HepG2 (cell line): ENCODE data around the gene SPC24. TPM values are rescaled to one million over a fixed set of nuclear protein-coding genes. Genes with fewer than 3 reads are reported as not detected.

Source experiments
- ATAC-seq: fragments of 200-7000 bp; cut with Tn5 transposase; 3 replicates; pipeline ENCODE4 v1.9.1; 2020; ENCODE audit warnings: mild to moderate bottlenecking, moderate library complexity
- BruUV-seq: library from RNA; stranded (reverse); fragments of 400-500 nt; replicated peaks from 2 replicates; lab custom pipeline; 2021; lab: Mats Ljungman, UMichigan
- CTCF ChIA-PET: fragments of 300-600 bp; formaldehyde crosslinking; extraction: SDS; loops from one replicate; lab custom pipeline; 2021; ENCODE audit warnings: low total read pairs, inconsistent platforms, low intra/inter-chr PET ratio; lab: Yijun Ruan, JAX
- POLR2A ChIA-PET: fragments of 350-600 bp; sonication (Branson Sonifier 250); formaldehyde crosslinking; loops from one replicate; lab custom pipeline; 2020; ENCODE audit warnings: antibody characterized with exemption, inconsistent platforms; lab: Yijun Ruan, JAX
- DNase-seq: peaks from one replicate; pipeline ENCODE4 v3.0.0-alpha.2; 2015; ENCODE audit warnings: low spot score
- FAIRE-seq: peaks from 3 replicates; lab custom pipeline; 2011; peaks lifted over from hg19 to GRCh38; lab: Jason Lieb, UNC
- H2AFZ ChIP-seq: one replicate; pipeline ENCODE4 v1.6.1; 2011; ENCODE audit warnings: low read length, inconsistent platforms
- H3K27ac ChIP-seq: fragments of 300-600 bp; 3 replicates; pipeline ENCODE4 v1.8.0; 2011; ENCODE audit warnings: mixed run types, mild to moderate bottlenecking, mixed read lengths, low read length, inconsistent platforms; ENCODE audit not compliant: insufficient read depth; ENCODE audit errors: extremely low read length
- H3K27me3 ChIP-seq, 2 experiments: fragments of 200-600 bp in 1 of 2; 2 replicates in 1 of 2; 3 replicates in 1 of 2; pipeline versions ENCODE4 v1.6.0 to v1.8.0; 2011; ENCODE audit warnings: low read length in 2 of 2, mild to moderate bottlenecking in 2 of 2, moderate library complexity in 2 of 2, inconsistent platforms in 1 of 2; ENCODE audit not compliant: insufficient read depth in 2 of 2, control insufficient read depth in 1 of 2
- H3K36me3 ChIP-seq, 2 experiments: fragments of 200-600 bp in 1 of 2; replicated peaks in 1 of 2; 2 replicates in 1 of 2; 3 replicates in 1 of 2; pipeline versions ENCODE4 v1.5.1 to v1.8.0; 2011; ENCODE audit warnings: low read length in 2 of 2, inconsistent platforms in 1 of 2; ENCODE audit not compliant: insufficient read depth in 2 of 2, control insufficient read depth in 1 of 2
- H3K4me1 ChIP-seq: 2 replicates; pipeline ENCODE4 v1.5.1; 2012; ENCODE audit warnings: low read length, inconsistent platforms; ENCODE audit not compliant: insufficient read depth
- H3K4me2 ChIP-seq: 2 replicates; pipeline ENCODE4 v1.6.0; 2011; ENCODE audit warnings: low read depth, low read length, inconsistent platforms
- H3K4me3 ChIP-seq, 3 experiments: fragments of 200-600 bp in 1 of 3; sonication (generic), shearing (Covaris generic) in 1 of 3; replicated peaks in 1 of 3; 2 replicates each; pipeline ENCODE4 v1.5.1; 2011 to 2016; ENCODE audit warnings: low read length in 3 of 3, inconsistent platforms in 2 of 3, low read depth in 2 of 3, mild to moderate bottlenecking in 2 of 3, control low read depth in 1 of 3, mixed read lengths in 1 of 3; ENCODE audit not compliant: insufficient read depth in 1 of 3
- H3K79me2 ChIP-seq: one replicate; pipeline ENCODE4 v1.6.1; 2011; ENCODE audit warnings: low read length, inconsistent platforms; ENCODE audit not compliant: insufficient read depth
- H3K9ac ChIP-seq: 2 replicates; pipeline ENCODE4 v1.6.0; 2011; ENCODE audit warnings: mild to moderate bottlenecking, low read depth, low read length, inconsistent platforms; ENCODE audit not compliant: insufficient read depth
- H3K9me3 ChIP-seq: 2 replicates; pipeline ENCODE4 v1.5.1; 2012; ENCODE audit warnings: mild to moderate bottlenecking, low read length
- H4K20me1 ChIP-seq: 2 replicates; pipeline ENCODE4 v1.6.0; 2011; ENCODE audit warnings: inconsistent platforms, mild to moderate bottlenecking, low read length, moderate library complexity; ENCODE audit not compliant: insufficient read depth
- CHD2 ChIP-seq: IDR thresholded peaks from 2 replicates; pipeline ENCODE4 v1.6.1; 2011; ENCODE audit warnings: low read depth, low read length, improper control_type of control experiment
- EHMT2 ChIP-seq: fragments of 200-600 bp; sonication (generic); IDR thresholded peaks from 2 replicates; pipeline ENCODE4 v1.7.0; 2017; ENCODE audit warnings: antibody characterized with exemption, low read depth, low read length, borderline replicate concordance
- FOXP4 ChIP-seq: sonication (generic); formaldehyde crosslinking; IDR thresholded peaks from 2 replicates; pipeline ENCODE4 v1.4.0; 2020; ENCODE audit warnings: missing genetic modification reagents
- GLMP ChIP-seq: sonication (generic); formaldehyde crosslinking; IDR thresholded peaks from 2 replicates; pipeline ENCODE4 v1.9.0; 2021; ENCODE audit warnings: missing genetic modification reagents, mild to moderate bottlenecking, borderline replicate concordance
- HINFP ChIP-seq: sonication (generic); formaldehyde crosslinking; IDR thresholded peaks from 2 replicates; pipeline ENCODE4 v1.4.0; 2020; ENCODE audit warnings: low read depth, mild to moderate bottlenecking, missing genetic modification reagents
- IKZF4 ChIP-seq: sonication (generic); formaldehyde crosslinking; IDR thresholded peaks from 2 replicates; pipeline ENCODE4 v1.5.1; 2020; ENCODE audit warnings: borderline replicate concordance, mild to moderate bottlenecking, low read depth, missing genetic modification reagents; ENCODE audit errors: not compliant biosample characterization
- NKX3-1 ChIP-seq: sonication (generic); formaldehyde crosslinking; IDR thresholded peaks from 2 replicates; pipeline ENCODE4 v1.5.0; 2020; ENCODE audit warnings: missing genetic modification reagents
- PHF5A ChIP-seq: IDR thresholded peaks from one replicate; pipeline ENCODE4 v1.6.1; 2018; ENCODE audit warnings: low read depth, missing genetic modification reagents; ENCODE audit not compliant: unreplicated experiment
- POLR2A ChIP-seq, 2 experiments: IDR thresholded peaks; 2 replicates each; pipeline ENCODE4 v1.6.1; 2011; ENCODE audit warnings: low read depth in 2 of 2, low read length in 2 of 2, mild to moderate bottlenecking in 1 of 2, moderate library complexity in 1 of 2; ENCODE audit not compliant: insufficient read depth in 1 of 2
- POLR2G ChIP-seq: fragments of 200-400 bp; formaldehyde crosslinking; IDR thresholded peaks from 2 replicates; pipeline ENCODE4 v1.6.1; 2018; ENCODE audit warnings: mild to moderate bottlenecking, low read depth, low read length, moderate library complexity
- RBM22 ChIP-seq: fragments of 200-400 bp; formaldehyde crosslinking; optimal IDR thresholded peaks from 2 replicates; pipeline ENCODE3; 2017; ENCODE audit warnings: mild to moderate bottlenecking, low read length, moderate library complexity
- RNF2 ChIP-seq: fragments of 450-650 bp; conservative IDR thresholded peaks from 2 replicates; pipeline ENCODE4 v1.6.1; 2016; ENCODE audit warnings: low read depth
- THRA ChIP-seq: sonication (generic); formaldehyde crosslinking; IDR thresholded peaks from 2 replicates; pipeline ENCODE4 v1.4.0; 2020; ENCODE audit warnings: missing genetic modification reagents, borderline replicate concordance
- ZBTB38 ChIP-seq: sonication (generic); formaldehyde crosslinking; IDR thresholded peaks from 2 replicates; pipeline ENCODE4 v1.5.1; 2020; ENCODE audit warnings: mild to moderate bottlenecking, missing genetic modification reagents
- ZNF234 ChIP-seq: sonication (generic); formaldehyde crosslinking; conservative IDR thresholded peaks from 2 replicates; pipeline ENCODE4 v1.5.1; 2020; ENCODE audit warnings: mild to moderate bottlenecking, missing genetic modification reagents
- ZNF720 ChIP-seq: sonication (generic); formaldehyde crosslinking; IDR thresholded peaks from 2 replicates; pipeline ENCODE4 v1.4.0; 2020; ENCODE audit warnings: missing genetic modification reagents
- ZNF768 ChIP-seq: sonication (generic); formaldehyde crosslinking; IDR thresholded peaks from 2 replicates; pipeline ENCODE4 v1.4.0; 2020; ENCODE audit warnings: missing genetic modification reagents
- ZSCAN29 ChIP-seq: sonication (generic); formaldehyde crosslinking; conservative IDR thresholded peaks from 2 replicates; pipeline ENCODE4 v1.4.0; 2020; ENCODE audit warnings: mild to moderate bottlenecking, missing genetic modification reagents
- WGBS: methylation state at CpG from one replicate; pipeline ENCODE4 v1.1.6; 2017; ENCODE audit warnings: low lambda C conversion rate; 5-methylcytosine and 5-hydroxymethylcytosine counted together
- in situ Hi-C: cut with HindIII; loops from 2 replicates; pipeline ENCODE4 v1.10.0; 2017; ENCODE audit warnings: low pct_unique_long_range_greater_than_20kb; ENCODE audit not compliant: extremely low pct_ligation_motif_present
- intact Hi-C: fragments of 100-400 bp; cut with micrococcal nuclease; formaldehyde crosslinking; loops from one replicate; pipeline ENCODE4 v1.10.0; 2022; ENCODE audit not compliant: unreplicated experiment
- polyA plus RNA-seq, 8 experiments: library from polyadenylated mRNA; depleted of rRNA in 3 of 8; stranded (reverse) in 7 of 8; unstranded in 1 of 8; fragments of >200 nt; fragmentation: Illumina TruSeq in 4 of 8; extraction: Trizol in 4 of 8; gene quantifications; 2 replicates each; pipeline versions ENCODE4 v1.2.1 to v1.2.3, GENCODE V29; 2011 to 2016; ENCODE audit warnings: low read depth in 4 of 8, missing spikeins in 1 of 8, mixed read lengths in 1 of 8; ENCODE audit not compliant: insufficient read depth in 1 of 8
- total RNA-seq, 5 experiments: library from RNA; depleted of rRNA; stranded (reverse); fragments of >200 nt; fragmentation: Illumina TruSeq; extraction: Trizol; gene quantifications; 2 replicates each; pipeline ENCODE4 v1.2.3, GENCODE V29; 2016; ENCODE audit warnings: low read depth in 1 of 5

The SPC24 gene
- total and polyA plus RNA-seq, 2 of the 13 experiments (the other 11 are each of a cell fraction or from before 2014, with no cell fraction given) = 10.0 to 46.2 TPM

GRCh38 chr19:11106477-11106876, 49.1 kb downstream of the SPC24 start (continued):
- no peak for TF ChIP-seq IKZF4 (CRISPR knock-in tag)
- peak; percentile 64 for TF ChIP-seq RBM22

GRCh38 chr19:11105014-11105636, 50.5 kb downstream of the SPC24 start:
- ChIA-PET POLR2A (no interaction called here), CTCF (no interaction called here)
- H3K9ac ChIP-seq = no peak overlapping the region
- no peak overlapping the region for H2AFZ ChIP-seq
- no peak overlapping the region for H3K27ac ChIP-seq
- H3K27me3 ChIP-seq = no peaks in the 10 kb centered on the region; a peak in 1 of 5 replicates
- H3K4me3 ChIP-seq = no peak overlapping the region
- no peaks in the 10 kb centered on the region for H3K9me3 ChIP-seq
- FAIRE-seq = no peak
- in situ Hi-C loops (no loop called here), intact Hi-C loops (no loop called here)
- peaks cover 38 to 77% of the 10 kb centered on the region in 2 experiments for H3K36me3 ChIP-seq
- WGBS = 96% methylated on average over 18 of the region's 36 CpGs
- no peaks in the 10 kb centered on the region for H3K4me1 ChIP-seq
- H3K4me2 ChIP-seq = no peak overlapping the region
- peak; percentile 18; the same call in 2 of the 3 replicates for ATAC-seq
- no peak for DNase-seq
- TSS peak; percentile 27 for BruUV-seq
- peaks cover 55% of the 10 kb centered on the region for H4K20me1 ChIP-seq
- peaks cover 14% of the 10 kb centered on the region for H3K79me2 ChIP-seq
- TF ChIP-seq ZNF234 (CRISPR knock-in tag) = no peak
- TF ChIP-seq ZNF768 (CRISPR knock-in tag) = peak; percentile 20; the same call in 1 of the 2 replicates
- TF ChIP-seq POLR2A (IDR thresholded peaks at IDR 0.05; ENCODE audit: insufficient read depth in 1 of 2, low read depth in 2 of 2, low read length in 2 of 2) = peak in 1 of 2 experiments; percentile 42; a peak in 2 of 4 replicates
- TF ChIP-seq HINFP (CRISPR knock-in tag) = no peak
- peak; percentile 52; the same call in 1 of the 2 replicates for TF ChIP-seq POLR2G
- TF ChIP-seq EHMT2 = no peak
- TF ChIP-seq GLMP = no peak
- TF ChIP-seq CHD2 = 0 out of 2 replicates have a peak, but pooled peaks have one; percentile 10
- TF ChIP-seq ZSCAN29 (CRISPR knock-in tag) = no peak
- TF ChIP-seq THRA (CRISPR knock-in tag) = no peak
- no peak for TF ChIP-seq NKX3-1
- no peak for TF ChIP-seq ZNF720 (CRISPR knock-in tag)
- no peak for TF ChIP-seq RNF2
- peak; percentile 50; the same call in 1 of the 2 replicates for TF ChIP-seq ZBTB38 (CRISPR knock-in tag)
- TF ChIP-seq FOXP4 (CRISPR knock-in tag) = no peak
- TF ChIP-seq PHF5A (CRISPR knock-in tag) = no peak
